GM19438 (cell line): ENCODE measurements around the gene RHEX.
A peak's percentile ranks its signal among the peaks of the same experiment; 100 is the strongest.
"Not testable (repeated sequence)": the region's sequence is repeated elsewhere in the genome, so short reads cannot be mapped to it uniquely, and the experiment has no call there.

Experiments
- ATAC-seq: cut with Tn5 transposase; IDR thresholded peaks from one replicate; pipeline ENCODE4 v1.9.1; 2021; ENCODE audit warnings: low read depth; ENCODE audit not compliant: unreplicated experiment

The RHEX gene

GRCh38 chr1:206058289-206058926 is 5.4 kb downstream of the RHEX start:
- not testable (repeated sequence) for ATAC-seq

- no peak for ATAC-seq
Observed at GRCh38 chr1:206058927-206059292, 5.9 kb downstream of the RHEX start.

DNA sequence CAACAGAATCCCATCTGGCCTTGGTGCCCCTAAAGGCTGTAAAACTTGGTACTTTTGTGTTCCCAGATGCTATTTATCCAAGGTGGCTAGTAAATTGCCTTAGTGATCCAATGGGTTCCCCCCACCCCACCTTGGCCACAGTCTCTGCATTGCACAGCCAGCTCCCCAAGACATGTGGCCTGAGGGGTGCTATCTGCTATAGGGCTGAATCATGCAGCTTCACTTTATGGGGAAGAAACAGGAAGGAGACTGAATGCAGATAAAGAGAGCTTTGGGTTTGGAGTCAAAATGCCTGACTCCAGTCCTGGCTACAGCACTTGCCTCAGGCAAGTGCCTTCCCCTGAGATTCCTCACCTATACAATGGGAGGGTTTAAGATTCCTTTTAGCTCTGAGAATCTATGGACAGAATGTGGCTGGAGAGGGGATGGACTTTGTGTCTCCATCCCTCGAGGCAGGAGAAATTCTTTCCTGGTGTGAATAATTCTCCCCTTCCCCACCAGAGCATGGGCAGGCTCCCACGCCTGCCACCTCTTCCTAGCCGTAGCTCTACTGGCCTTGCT is 6.5 kb downstream of the RHEX start:
- no peak for ATAC-seq

GRCh38 chr1:206060844-206061243 is 7.9 kb downstream of the RHEX start:
- no peak for ATAC-seq

DNA sequence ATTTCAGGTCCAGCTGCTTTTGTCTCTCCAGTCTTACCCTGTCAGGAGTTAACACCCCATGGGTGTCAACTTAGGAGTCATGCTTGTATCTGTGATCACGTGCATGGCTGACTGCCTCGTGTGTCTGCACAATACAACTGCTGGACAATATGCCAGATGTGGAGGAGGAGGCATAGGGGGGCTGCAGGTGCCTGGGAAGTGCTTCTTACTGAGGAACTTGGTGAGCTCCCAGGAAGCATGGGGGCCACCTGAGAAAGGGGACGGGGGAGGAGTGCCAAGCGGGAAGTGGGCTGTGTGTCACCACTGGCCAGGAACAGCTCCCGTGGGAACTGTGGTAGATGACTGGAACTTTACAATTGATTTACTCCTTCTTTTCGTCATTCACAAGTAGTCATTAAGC is 9.5 kb downstream of the RHEX start:
- no peak for ATAC-seq

GRCh38 chr1:206064001-206064400 is 11.0 kb downstream of the RHEX start:
- ATAC-seq, result not testable (repeated sequence)

DNA sequence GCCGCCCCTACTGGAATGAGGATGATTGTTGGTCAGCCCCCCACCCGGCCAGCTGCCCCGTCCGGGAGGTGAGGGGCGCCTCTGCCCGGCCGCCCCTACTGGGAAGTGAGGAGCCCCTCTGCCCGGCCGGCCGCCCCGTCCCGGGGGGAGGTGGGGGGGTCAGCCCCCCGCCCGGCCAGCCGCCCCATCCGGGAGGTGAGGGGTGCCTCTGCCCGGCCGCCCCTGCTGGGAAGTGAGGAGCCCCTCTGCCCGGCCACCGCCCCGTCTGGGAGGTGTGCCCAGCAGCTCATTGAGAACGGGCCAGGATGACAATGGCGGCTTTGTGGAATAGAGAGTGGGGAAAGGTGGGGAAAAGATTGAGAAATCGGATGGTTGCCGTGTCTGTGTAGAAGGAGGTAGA is 11.5 kb downstream of the RHEX start:
- ATAC-seq, result not testable (repeated sequence)

- ATAC-seq, result no peak
Observed at GRCh38 chr1:206065547-206066145, 12.7 kb downstream of the RHEX start.

GRCh38 chr1:206066479-206067171 is 13.7 kb downstream of the RHEX start:
- peak; percentile 85 for ATAC-seq

DNA sequence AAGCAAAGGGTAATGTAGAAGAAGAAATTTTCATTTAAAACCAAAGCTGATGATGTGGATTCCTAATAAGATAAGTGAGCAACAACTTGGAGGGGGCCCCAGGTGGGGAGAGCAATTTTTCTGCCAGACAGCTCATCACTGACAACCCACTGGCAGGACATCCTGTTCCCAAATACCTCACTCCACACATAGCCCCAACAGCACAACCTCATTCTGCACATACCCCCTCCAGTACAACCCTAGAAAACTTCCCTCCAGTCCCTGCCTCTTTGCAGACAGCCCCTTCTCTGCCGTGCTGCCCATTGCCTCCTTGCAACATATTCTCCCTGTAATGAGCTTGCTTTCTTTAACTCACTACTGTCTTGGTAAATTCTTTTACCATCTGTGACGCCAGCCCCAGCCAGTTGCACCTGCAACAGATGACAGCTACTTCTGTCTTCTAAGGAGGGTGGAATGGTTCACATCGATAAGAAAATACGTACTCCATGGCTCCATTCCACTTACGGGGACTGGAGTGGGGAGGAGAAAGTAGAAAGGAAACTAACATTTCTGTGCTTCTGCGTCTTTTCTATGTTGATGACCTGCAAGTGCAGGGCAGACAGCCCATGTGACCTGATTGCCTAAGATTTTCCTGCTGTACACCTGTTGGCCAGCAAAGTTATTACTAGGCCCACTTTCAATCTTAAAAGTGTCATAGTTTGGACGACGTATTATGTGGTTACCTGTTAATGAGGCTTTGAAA is 14.7 kb downstream of the RHEX start:
- no peak for ATAC-seq

DNA sequence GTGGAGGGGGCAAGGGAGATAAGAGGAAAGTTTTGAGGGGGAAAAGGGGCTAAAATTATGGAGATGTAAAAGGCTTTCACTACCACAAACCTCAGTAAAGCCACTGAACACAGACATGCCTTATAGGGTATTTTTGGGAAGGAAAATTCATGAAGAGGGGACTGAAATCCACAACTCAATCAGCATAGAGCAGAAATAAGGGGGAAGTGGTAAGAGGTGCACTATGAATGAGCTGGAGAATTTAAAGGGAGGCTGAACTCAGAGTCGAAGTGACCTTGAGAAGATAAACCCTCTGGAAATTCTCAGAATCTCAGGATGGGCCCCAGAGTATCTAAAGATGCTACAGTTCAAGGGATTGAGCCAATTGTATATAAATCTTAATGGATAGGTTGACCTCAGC is 15.3 kb downstream of the RHEX start:
- no peak for ATAC-seq

GRCh38 chr1:206070627-206071304 is 17.8 kb downstream of the RHEX start:
- no peak for ATAC-seq

GRCh38 chr1:206074839-206075238 is 21.9 kb downstream of the RHEX start:
- no peak for ATAC-seq

DNA sequence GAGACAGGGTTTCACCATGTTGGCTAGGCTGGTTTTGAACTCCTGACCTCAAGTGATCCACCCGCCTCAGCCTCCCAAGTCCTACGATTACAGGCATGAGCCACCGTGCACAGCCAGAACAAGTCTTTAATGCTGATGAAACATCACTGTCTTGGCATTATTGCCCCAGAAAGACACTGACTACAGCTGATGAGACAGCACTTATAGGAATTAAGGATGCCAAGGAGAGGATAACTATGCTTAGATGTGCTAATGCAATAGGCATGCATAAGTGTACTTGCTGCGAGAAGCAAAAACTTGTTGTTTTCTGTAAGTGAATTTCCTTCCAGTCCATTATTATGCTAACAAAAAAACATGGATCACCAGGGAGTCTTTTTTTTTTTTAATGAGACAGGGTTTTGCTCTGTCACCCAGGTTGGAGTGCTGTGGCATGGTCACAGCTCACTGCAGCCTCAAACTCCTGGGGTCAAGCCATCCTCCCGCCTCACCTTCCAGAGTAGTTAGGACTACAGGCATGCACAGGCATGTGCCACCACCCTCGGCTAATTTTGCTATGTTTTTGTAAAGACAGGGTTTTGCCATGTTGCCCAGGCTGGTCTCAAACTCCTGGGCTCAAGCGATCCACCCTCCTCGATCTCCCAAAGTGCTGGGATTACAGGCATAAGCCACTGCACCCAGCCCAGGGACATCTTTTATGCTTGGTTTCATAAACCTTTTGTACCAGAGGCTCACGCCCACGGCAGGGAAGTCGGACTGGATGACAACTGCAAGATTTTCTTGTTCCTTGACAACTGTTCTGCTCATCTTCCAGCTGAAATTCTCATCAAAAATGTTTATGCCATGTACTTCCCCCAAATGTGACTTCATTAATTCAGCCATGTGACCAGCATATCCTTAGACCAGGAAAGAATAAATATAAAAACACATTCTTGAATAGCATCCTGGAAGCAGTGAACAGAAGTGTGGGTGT is 23.1 kb downstream of the RHEX start:
- no peak for ATAC-seq

GRCh38 chr1:206079135-206079534 is 26.2 kb downstream of the RHEX start:
- no peak for ATAC-seq

- no peak for ATAC-seq
Observed at GRCh38 chr1:206080026-206080820, 27.2 kb downstream of the RHEX start.

GRCh38 chr1:206081856-206082255 is 28.9 kb downstream of the RHEX start:
- no peak for ATAC-seq

DNA sequence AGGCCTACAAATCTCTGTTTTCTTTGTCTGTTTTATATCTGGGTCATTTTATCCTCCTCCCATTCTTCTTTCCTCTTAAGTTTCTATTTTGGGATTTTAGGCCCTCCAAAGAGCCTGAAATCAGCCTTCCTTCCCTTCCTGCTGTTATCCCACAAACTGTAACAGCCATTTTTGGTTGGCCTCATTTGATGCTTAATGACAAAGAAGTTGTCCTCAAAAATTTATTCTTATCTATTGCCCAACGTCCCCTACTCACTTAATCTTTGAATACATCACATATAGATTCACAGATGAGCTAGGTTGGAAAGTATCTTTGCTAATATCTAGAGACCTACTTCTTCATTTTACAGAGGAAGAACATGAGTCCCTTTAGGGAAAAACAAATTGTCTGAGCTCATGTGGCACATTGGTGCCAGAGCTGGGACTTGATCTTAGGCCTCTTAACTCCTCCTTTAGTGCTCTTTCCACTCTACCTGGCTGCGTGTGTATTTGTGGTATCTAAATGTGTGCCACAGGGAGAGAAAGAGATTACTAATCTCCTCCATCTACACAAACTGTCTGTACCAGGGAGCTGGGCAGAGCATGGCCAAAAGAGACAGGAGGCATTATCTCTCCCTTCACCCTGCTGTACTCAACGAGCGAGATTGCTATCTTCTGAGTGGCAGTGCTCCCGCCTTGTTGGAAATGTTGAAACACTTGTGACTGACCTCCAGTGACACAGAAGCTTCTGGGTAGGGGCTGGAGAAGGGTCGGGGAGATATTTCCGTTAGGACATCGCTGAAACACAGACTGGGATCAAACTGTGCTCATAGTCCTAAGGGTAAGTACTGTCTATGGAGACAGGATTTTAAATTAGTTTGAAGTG is 30.1 kb downstream of the RHEX start:
- no peak for ATAC-seq
